Measurements from ENCODE around the gene TNFSF13. TPM values are rescaled to one million over a fixed set of nuclear protein-coding genes. Genes with fewer than 3 reads are reported as not detected.

TNFSF13 gene, protein sequence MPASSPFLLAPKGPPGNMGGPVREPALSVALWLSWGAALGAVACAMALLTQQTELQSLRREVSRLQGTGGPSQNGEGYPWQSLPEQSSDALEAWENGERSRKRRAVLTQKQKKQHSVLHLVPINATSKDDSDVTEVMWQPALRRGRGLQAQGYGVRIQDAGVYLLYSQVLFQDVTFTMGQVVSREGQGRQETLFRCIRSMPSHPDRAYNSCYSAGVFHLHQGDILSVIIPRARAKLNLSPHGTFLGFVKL
- polyA plus RNA-seq (ENCODE audit: insufficient read length in 4 of 4) = 10 to 100 TPM; 12.8 to 15.9 (median 14.5) TPM

DNA sequence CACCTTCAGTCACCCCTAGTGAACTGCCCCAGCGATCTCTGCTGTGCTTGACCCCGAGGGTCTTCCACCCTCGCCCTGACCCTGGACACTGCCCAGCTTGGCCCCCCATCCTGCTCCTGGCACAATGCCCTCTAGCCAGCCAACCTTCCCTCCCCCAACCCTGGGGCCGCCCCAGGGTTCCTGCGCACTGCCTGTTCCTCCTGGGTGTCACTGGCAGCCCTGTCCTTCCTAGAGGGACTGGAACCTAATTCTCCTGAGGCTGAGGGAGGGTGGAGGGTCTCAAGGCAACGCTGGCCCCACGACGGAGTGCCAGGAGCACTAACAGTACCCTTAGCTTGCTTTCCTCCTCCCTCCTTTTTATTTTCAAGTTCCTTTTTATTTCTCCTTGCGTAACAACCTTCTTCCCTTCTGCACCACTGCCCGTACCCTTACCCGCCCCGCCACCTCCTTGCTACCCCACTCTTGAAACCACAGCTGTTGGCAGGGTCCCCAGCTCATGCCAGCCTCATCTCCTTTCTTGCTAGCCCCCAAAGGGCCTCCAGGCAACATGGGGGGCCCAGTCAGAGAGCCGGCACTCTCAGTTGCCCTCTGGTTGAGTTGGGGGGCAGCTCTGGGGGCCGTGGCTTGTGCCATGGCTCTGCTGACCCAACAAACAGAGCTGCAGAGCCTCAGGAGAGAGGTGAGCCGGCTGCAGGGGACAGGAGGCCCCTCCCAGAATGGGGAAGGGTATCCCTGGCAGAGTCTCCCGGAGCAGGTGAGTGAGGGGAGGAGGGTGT is at the start of gene TNFSF13:
TSS of gene TNFSF13 (plus strand) at position 207 of the 776 bp plus-strand sequence. CDS start at position 497, 290 bp downstream.
- no peak for DNase-seq (ENCODE audit: low read depth in 4 of 4, low spot score in 2 of 4)

DNA sequence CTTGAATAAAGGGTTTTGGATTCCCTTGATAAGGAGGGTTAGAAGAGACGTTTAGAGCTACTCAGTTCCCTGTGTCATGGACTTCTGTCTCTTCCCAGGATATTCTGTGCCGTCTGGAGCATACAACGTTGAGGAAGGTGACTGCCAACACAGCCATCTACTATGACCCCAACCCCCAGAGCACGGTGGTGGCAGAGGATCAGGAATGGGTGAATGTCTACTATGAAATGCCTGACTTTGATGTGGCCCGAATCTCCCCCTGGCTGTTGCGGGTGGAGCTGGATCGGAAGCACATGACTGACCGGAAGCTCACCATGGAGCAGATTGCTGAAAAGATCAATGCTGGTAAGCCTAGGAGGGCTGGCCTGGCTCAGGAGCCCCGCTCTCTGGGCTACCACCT is 49.7 kb upstream of the TNFSF13 start:
- no peak for DNase-seq (ENCODE audit: low read depth in 4 of 4, low spot score in 2 of 4)

DNA sequence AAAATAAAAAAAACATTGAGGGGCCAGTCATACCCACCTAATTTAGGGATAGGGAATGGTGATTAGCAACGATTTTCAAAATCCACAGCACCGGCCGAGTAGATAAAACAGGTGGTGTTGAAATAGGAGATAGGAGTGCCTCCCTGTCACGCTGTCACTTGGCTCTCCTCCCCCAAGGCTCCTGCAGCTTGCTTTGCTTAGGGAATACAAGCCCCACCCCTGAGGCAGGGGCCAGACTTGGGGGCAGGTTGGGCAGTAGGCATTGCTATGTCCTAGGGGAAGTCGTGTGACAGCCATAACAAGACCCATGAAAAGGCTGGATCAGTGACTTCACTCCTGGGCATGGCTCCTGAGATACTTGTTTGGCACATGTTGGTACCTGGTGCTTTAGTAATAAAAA is 48.6 kb upstream of the TNFSF13 start:
- DNase-seq (ENCODE audit: low read depth in 4 of 4, low spot score in 2 of 4) = no peak

DNA sequence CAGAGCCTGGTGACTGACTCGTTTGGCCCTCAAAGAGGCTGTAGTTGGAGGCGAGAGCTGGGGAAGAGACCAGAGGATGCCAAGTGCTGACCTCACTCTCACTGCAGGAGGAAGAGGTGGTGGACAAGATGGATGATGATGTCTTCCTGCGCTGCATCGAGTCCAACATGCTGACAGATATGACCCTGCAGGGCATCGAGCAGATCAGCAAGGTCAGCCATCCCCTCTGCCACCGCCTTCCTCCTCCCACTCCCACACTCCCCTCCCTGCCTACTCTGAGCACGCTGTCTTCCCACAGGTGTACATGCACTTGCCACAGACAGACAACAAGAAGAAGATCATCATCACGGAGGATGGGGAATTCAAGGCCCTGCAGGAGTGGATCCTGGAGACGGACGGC is 47.4 kb upstream of the TNFSF13 start:
- DNase-seq (ENCODE audit: low read depth in 4 of 4, low spot score in 2 of 4) = no peak

DNA sequence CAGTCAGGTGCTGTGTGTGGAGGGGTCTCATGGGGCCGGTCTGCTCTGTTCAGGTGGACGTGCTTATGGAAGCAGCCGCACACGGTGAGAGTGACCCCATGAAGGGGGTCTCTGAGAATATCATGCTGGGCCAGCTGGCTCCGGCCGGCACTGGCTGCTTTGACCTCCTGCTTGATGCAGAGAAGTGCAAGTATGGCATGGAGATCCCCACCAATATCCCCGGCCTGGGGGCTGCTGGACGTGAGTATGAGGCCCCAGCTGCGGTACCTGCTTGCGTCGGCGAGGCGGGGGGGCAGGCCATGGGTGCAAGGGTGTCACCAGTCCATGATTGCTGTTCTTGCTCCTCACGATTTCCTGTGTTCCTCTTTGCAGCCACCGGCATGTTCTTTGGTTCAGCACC is 46.4 kb upstream of the TNFSF13 start:
- no peak for DNase-seq (ENCODE audit: low read depth in 4 of 4, low spot score in 2 of 4)

DNA sequence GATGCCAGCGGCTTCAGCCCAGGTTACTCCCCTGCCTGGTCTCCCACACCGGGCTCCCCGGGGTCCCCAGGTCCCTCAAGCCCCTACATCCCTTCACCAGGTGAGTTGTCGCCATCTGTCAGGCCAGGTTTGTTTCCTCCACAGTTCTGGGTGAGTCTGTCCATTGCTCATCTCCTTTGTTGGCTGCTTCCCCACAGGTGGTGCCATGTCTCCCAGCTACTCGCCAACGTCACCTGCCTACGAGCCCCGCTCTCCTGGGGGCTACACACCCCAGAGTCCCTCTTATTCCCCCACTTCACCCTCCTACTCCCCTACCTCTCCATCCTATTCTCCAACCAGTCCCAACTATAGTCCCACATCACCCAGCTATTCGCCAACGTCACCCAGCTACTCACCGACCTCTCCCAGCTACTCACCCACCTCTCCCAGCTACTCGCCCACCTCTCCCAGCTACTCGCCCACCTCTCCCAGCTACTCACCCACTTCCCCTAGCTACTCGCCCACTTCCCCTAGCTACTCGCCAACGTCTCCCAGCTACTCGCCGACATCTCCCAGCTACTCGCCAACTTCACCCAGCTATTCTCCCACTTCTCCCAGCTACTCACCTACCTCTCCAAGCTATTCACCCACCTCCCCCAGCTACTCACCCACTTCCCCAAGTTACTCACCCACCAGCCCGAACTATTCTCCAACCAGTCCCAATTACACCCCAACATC is 45.6 kb upstream of the TNFSF13 start:
- no peak for DNase-seq (ENCODE audit: low read depth in 4 of 4, low spot score in 2 of 4)

DNA sequence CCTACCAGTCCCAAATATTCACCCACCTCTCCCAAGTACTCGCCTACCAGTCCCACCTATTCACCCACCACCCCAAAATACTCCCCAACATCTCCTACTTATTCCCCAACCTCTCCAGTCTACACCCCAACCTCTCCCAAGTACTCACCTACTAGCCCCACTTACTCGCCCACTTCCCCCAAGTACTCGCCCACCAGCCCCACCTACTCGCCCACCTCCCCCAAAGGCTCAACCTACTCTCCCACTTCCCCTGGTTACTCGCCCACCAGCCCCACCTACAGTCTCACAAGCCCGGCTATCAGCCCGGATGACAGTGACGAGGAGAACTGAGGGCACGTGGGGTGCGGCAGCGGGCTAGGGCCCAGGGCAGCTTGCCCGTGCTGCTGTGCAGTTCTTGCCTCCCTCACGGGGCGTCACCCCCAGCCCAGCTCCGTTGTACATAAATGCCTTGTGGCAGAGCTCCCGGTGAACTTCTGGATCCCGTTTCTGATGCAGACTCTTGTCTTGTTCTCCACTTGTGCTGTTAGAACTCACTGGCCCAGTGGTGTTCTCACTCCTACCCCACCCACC is 44.6 kb upstream of the TNFSF13 start:
- no peak for DNase-seq (ENCODE audit: low read depth in 4 of 4, low spot score in 2 of 4)

DNA sequence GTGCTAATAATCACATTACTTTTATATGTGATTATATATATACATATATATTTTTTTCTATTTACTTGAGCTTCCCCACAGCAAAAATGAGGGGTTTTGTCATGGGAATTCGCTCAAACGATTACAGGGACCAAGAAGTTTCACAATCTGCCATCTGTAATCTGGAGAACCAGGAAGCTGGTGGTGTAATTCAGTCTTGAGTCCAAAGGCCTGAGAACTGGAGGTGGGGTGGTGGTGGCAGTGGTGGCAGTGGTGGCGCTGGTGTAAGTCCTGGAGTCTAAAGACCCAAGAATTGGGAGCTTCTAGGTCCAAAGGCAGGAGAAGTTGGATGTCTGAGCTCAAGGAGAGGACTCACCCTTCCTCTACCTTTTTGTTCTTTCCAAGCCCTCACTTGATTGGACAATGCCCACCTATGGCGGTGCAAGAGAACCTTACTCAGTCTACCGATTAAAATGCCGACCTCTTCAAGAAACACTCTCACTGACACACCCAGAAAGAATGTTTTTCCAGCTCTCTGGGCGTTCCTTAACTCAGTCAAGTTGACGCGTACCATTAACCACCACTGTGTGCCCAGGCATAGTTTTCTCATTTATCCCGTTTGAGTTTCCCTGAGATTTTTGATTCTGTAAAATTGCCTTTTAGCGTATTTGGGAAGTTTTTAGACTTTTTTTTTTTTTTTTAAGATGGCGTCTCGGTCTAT is 42.5 kb upstream of the TNFSF13 start:
- DNase-seq (ENCODE audit: low read depth in 4 of 4, low spot score in 2 of 4) = no peak

DNA sequence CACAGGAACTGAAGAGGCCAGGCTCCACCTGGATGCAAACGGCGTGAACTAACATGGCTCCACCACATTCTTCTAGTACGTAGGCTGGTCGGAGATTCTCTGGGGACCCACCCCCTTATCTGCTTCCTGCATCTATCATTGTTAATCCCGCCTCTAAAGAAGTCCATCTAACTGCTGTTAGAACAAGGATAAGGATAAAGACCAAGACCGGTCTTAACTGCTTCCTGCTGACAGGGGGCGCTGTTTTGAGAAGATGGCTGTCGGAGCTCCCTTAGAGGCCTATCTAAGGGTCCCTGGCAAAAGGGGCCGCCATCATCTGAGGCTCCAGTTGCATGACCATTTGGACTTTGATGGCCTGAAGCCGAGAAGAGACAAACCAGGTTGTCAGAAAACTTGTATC is 35.5 kb upstream of the TNFSF13 start:
- no peak for DNase-seq (ENCODE audit: low read depth in 4 of 4, low spot score in 2 of 4)

DNA sequence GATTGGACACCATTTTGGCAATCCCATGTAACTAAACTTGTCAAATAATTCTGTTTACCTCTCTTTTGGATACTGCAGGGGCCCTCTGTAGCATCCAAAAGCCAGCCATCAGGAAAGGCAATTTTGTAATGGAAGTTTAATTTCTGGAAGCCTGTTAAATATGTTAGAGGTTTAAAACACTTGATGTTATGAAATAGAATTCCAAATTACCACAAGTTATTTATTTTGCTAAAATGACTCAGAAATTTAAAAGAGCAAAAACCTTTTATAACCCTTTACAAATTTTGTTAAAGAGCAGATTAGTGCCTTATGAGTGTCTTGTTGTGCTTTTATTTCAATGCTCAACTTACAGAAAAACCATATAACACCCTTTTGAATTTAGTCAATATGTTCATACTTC is 29.7 kb upstream of the TNFSF13 start:
- DNase-seq (ENCODE audit: low read depth in 4 of 4, low spot score in 2 of 4) = no peak

DNA sequence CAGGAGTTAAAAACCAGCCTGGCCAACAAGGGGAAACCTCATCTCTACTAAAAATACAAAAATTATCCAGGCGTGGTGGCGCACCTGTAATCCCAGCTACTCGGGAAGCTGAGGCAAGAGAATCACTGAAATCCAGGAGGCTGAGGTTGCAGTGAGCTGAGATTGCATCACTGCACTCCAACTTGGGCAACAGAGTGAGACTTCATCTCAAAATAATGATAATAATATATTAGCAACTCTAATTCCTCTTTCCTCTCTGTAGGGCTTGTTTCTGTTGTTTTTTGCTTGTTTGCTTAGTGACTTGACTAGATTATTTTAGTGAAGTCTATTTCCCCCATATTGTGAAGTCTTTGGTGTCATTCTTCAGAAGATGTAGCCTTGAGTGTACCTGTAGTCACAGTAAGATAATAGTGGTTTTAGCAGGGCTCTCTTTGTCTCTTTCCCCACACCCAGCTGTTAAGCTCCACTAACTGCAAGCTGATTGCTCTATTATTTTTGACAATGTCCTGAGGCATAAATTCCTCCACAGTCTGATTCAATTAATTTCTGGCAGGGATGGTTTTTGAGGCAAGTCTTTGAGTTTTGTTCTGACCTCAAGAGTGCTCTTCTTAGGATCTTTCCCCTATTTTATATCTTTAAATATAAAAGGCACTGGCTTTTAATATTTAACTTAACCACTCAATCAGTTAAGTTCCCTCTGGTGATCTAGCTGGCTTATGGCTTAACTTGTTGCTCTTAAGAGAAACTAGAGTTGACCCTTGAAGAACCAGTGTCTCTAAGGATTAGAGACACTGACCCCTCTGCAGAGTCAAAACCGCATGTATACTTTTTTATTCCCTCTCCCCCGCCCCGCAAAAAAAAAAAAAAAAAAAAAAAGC is 28.3 kb upstream of the TNFSF13 start:
- DNase-seq (ENCODE audit: low read depth in 4 of 4, low spot score in 2 of 4) = no peak

DNA sequence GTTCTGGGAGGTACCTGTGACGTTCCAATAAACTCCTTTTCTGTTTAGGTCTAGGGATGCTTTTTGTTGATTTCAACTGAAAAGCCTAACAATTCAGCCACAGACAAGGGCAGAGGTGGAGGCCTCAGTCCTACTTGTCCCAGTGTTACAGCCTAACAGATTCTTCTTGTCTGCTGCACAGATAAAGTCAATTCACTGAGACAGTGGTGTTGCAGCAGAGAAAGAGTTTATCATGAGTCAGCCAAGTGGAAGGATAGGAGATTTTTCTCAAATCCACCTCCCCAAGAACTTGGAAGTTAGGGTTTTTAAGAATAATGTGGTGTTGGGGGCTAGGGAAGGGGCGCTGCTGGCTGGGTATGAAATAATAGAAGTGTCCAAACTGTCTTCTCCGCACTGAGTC is 20.5 kb upstream of the TNFSF13 start:
- DNase-seq (ENCODE audit: low read depth in 4 of 4, low spot score in 2 of 4) = no peak

DNA sequence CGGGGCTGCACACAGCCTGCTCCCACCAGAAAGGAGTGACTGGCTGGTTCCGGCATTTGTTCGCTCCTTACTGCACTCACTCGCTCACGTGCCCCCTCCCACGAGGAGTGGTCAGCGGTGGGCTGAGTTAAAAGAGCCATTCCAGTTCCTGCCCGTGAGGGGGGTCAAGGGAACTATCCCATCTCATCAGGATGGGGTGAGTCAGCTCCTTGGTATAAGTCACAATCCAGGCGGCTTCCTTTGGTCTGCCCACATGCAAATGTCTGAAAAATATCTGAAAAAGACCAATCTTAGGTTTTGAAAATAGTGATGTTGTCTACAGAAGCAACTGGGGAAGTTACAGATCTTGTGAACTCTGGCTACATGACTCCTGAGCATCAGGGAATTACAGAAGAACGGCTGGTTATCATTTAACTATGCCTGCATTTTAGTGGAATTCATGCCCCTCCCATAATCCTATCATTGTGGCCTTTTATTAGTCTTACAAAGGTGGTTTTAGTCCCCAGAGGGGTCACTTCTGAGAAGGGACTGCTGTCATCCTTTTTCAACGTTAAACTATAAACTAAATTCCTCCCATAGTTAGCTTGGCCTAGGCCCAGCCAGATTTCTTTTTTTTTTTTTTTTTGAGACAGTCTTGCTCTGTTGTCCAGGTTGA is 19.5 kb upstream of the TNFSF13 start:
- DNase-seq (ENCODE audit: low read depth in 4 of 4, low spot score in 2 of 4) = no peak

DNA sequence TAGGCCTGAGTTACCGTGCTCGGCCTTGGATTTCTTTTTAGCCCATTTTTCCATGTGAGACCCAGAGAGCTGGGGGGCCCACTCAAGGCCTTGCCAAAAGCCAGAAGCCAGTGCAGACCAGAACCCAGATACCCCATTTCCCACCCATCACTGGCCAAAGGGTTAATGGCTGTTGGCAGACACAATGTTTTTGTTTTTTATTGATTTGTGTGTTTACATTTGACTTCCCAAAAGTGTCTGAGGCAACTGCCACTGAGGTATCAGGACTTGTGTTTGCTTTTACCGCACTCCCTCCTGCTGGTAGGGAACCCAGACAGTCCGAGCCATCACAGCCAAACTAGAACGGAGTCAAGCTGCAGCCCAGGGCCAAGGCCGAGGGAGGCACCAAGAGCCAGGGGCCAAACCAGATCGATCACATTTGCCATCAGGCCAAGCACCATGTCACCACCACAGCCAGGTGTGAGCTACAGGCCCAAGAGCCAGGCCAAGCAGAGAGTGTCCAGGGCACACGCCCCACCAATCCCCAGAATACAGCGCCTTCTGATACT is 17.4 kb upstream of the TNFSF13 start:
- DNase-seq (ENCODE audit: low read depth in 4 of 4, low spot score in 2 of 4) = no peak

DNA sequence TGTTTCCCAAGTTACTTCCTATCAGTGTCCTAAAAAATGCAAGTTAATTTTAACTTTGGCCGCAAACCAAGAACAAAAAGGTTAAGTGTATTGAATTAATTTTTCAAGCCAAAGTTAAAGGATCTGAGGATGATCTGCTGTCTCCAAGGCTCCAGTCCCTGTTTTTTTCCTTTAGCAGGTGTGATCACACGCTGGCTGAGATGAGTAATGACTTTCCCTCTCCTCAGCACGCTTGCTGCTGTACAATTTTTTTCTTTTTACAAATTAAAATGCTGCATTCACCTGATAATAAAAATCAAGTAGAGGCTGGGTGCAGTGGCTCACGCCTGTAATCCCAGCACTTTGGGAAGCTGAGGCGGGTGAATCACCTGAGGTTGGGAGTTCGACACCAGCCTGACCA is 13.6 kb upstream of the TNFSF13 start:
- DNase-seq (ENCODE audit: low read depth in 4 of 4, low spot score in 2 of 4) = no peak

DNA sequence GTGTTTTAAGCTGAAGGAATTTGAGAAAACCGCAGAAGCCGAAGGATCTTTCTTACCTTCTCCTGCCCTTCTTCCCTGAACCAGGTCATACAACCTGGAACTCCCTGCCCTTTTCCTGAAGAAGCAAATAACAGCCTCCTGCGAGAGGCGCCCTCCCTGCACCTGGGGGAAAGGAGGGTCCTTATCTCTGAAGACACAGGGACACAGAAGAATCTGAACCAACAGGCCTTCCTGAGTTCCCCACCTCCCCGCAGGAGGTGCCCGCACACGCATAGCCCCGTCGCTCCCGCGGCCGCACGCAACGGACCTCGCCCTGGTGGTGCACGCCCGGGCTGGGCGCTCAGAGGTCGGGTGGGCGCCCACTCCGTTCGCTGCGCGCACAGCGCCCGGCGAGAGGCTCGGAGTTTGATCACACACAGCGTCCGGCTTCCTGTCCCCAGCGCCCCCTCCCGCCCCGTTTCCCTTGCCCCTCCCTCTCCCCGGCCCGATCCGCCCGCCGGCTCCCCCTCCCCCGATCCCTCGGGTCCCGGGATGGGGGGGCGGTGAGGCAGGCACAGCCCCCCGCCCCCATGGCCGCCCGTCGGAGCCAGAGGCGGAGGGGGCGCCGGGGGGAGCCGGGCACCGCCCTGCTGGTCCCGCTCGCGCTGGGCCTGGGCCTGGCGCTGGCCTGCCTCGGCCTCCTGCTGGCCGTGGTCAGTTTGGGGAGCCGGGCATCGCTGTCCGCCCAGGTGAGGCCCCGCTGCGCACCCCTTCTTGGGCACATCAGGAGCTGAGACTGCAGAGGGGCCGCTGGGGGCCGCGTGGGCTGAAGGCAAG is 9.8 kb upstream of the TNFSF13 start, which contains the start of gene TNFSF12:
TSS of gene TNFSF12 (plus strand) at position 474 of the 816 bp plus-strand sequence. CDS start at position 570, 96 bp downstream.
- no peak for DNase-seq (ENCODE audit: low read depth in 4 of 4, low spot score in 2 of 4)

DNA sequence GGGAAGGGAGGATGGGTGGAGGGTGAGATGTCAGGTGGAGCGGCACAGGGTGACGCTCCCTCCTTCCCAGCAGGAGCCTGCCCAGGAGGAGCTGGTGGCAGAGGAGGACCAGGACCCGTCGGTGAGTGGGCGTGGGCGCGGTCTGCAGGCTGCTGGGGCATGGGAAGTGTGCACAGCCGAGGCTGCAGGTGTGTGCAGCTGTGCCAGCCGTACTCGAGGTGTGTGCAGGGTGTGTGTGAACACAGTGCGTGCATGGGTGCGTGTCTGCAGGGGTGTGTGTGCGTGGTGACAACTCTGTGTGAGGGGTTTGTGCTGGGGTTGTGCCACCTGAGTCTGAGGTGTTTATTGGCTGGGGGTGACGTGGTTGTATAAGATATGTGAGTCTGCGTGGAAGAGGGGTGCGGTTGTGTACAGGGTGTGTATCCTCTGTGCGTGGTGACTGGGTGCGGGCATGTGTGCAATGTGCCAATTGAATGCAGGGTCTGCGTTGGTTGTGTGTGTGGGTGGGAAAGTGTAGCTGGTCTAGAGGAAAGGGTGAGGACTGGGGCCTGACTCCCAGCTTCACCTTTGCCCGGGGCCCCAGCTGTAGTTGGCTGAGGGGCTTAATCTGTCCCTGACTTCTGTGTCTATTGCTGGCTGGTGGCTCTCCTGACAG is 9.0 kb upstream of the TNFSF13 start:
- DNase-seq (ENCODE audit: low read depth in 4 of 4, low spot score in 2 of 4) = no peak

All from left renal cortex interstitium (tissue), 4 donors.